Right lobe of liver (tissue), 4 donors: ENCODE results near the gene FIGNL1.

Experiments used
- CTCF ChIP-seq, 4 donors: fragments of 200-600 bp in 3 of 4; fragments of 450-650 bp in 1 of 4; IDR thresholded peaks; one replicate each; pipeline versions ENCODE4 v1.5.1 to v1.8.0; 2016 to 2022; ENCODE audit warnings: antibody characterized with exemption in 4 of 4, mild to moderate bottlenecking in 2 of 4
- POLR2A ChIP-seq: fragments of 450-650 bp; IDR thresholded peaks from one replicate; pipeline ENCODE4 v1.6.1; 2017; ENCODE audit warnings: antibody characterized with exemption, mild to moderate bottlenecking
- donor health status: DM: no; HTN: no; CAD: no.
- donor health status: DM: no; HTN: no; CAD: no.
- donor health status: DM: no; HTN: yes; CAD: no.

GRCh38 chr7:50497968-50498367 is 47.8 kb upstream of the FIGNL1 start:
- TF ChIP-seq POLR2A = no peak
- no peak for TF ChIP-seq CTCF (IDR thresholded peaks at IDR 0.05)
